HG03558 (cell line): ENCODE data around the gene DHRS11.
A peak's percentile ranks its signal among the peaks of the same experiment; 100 is the strongest.

Source experiments
- ATAC-seq: cut with Tn5 transposase; IDR thresholded peaks from one replicate; pipeline ENCODE4 v1.9.1; 2021; ENCODE audit warnings: moderate number of reproducible peaks; ENCODE audit not compliant: unreplicated experiment; ENCODE audit errors: extremely low read depth

Gene DHRS11

GRCh38 chr17:36591434-36592315 lies at the start of gene DHRS11:
TSS of gene DHRS11 (plus strand) at chr17:36591879. CDS start at chr17:36592010, 131 bp downstream.
- ATAC-seq, result no peak

- ATAC-seq, result no peak
These were observed 48.9 kb upstream of the DHRS11 start for GRCh38 chr17:36542755-36543154.

- no peak for ATAC-seq
These were observed 47.7 kb upstream of the DHRS11 start for GRCh38 chr17:36544044-36544306.

- peak; percentile 29 for ATAC-seq
These were observed 47.2 kb upstream of the DHRS11 start, which contains the start of gene GGNBP2 for GRCh38 chr17:36544307-36545076. TSS of gene GGNBP2 (plus strand) at chr17:36544919. CDS start at chr17:36545725, 806 bp downstream.

GRCh38 chr17:36545077-36545464 lies 46.6 kb upstream of the DHRS11 start:
- no peak for ATAC-seq

GRCh38 chr17:36545465-36546417 lies 45.9 kb upstream of the DHRS11 start:
- peak; percentile 25 for ATAC-seq

- no peak for ATAC-seq
These were observed 45.1 kb upstream of the DHRS11 start for GRCh38 chr17:36546418-36547093.

GRCh38 chr17:36547776-36548175 lies 43.9 kb upstream of the DHRS11 start:
- ATAC-seq, result no peak

GRCh38 chr17:36550491-36551417 lies 40.9 kb upstream of the DHRS11 start:
- ATAC-seq, result no peak

GRCh38 chr17:36553459-36553858 lies 38.2 kb upstream of the DHRS11 start:
- ATAC-seq, result no peak

GRCh38 chr17:36566081-36566480 lies 25.6 kb upstream of the DHRS11 start:
- ATAC-seq, result no peak

GRCh38 chr17:36575028-36575427 lies 16.7 kb upstream of the DHRS11 start:
- no peak for ATAC-seq

- no peak for ATAC-seq
These were observed 14.9 kb upstream of the DHRS11 start for GRCh38 chr17:36576793-36577192.

GRCh38 chr17:36578671-36579070 lies 13.0 kb upstream of the DHRS11 start:
- ATAC-seq, result no peak

- ATAC-seq, result no peak
These were observed 7.9 kb upstream of the DHRS11 start for GRCh38 chr17:36583787-36584186.

- ATAC-seq, result no peak
These were observed 5.5 kb upstream of the DHRS11 start for GRCh38 chr17:36586138-36586537.

- no peak for ATAC-seq
These were observed 1.6 kb upstream of the DHRS11 start for GRCh38 chr17:36590082-36590481.

GRCh38 chr17:36592316-36592715 lies 637 bp downstream of the DHRS11 start:
- ATAC-seq, result no peak
